M059J (cell line): ENCODE measurements around the gene CACNG4. TPM values are rescaled to one million over a fixed set of nuclear protein-coding genes. Genes with fewer than 3 reads are reported as not detected.
"Not testable (repeated sequence)": the region's sequence is repeated elsewhere in the genome, so short reads cannot be mapped to it uniquely, and the experiment has no call there.

Experiments used
- DNase-seq: peaks from one replicate; pipeline ENCODE4 v3.0.0-alpha.2; 2012; ENCODE audit warnings: low read depth
- total RNA-seq: library from RNA; depleted of rRNA; stranded (reverse); fragments of >200 nt; shearing (Covaris generic); gene quantifications from 2 replicates; pipeline ENCODE4 v1.2.3, GENCODE V29; 2014

CACNG4 gene
- total RNA-seq, 1 experiment from 2014 or later, result 5.5 TPM

DNA sequence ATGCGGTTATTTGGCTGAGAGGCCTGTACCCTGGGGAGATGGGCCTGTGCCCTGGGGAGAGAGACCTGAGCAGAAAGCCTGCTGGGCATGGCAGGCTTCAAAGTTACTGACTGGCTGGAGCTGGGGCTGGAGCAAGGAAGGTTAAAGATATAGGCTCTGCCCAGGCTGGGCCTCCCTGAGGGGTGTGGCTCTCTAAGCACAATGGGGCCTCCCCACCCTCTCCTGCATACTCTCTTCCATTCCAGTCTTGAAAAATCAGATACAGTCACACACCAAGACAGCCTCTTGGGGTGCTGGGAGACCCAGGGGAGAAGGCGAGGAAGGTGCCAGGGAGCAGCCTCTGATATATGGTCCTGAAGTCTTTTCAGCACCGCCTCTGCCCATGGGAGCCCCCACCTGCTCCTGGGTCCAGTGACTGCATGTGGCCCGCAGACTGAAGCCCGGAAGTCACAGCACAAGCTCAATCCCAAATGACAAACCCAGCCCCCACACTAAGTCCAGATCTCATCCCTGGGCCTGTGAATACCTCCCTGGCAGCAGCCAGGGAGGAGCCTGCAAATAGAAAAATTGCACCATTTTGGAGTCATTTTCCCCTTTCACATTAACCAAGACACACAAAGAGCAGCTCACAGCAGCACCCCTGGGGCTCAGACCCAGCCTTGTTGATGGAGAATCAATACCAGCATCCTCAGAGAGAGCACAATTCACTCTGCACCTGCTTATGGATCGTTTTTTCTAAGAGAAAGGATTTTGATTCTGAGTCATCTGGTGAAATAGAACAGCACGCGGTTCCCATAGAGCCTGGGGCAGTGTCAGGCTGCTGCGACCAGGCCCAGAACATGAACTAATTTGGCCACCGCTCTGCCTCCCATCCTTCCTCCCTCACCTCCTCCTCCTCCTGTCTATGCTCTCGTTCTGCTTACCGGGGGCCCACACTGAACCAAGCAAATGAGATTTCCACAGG, 54.2 kb downstream of the CACNG4 start:
- no peak for DNase-seq

DNA sequence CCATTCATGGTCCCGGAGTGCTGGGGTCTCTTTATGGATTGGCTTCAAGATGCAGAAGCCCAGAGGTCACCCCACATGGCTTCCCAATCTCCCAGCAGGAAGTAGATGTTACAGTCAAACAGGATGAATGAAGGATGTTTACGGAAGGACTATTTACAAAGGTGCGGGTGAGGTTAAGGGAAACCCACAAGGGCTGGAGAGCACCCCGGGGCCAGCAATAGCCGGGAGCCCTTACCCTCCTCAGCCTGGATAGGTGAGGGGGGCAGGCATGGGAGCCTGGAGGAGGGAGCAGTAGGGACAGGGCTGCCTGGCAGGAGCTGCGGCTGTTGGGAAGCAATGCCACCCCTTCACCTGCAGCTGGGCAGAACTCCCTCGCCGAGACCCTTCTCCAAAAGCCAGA, 55.3 kb downstream of the CACNG4 start:
- no peak for DNase-seq

DNA sequence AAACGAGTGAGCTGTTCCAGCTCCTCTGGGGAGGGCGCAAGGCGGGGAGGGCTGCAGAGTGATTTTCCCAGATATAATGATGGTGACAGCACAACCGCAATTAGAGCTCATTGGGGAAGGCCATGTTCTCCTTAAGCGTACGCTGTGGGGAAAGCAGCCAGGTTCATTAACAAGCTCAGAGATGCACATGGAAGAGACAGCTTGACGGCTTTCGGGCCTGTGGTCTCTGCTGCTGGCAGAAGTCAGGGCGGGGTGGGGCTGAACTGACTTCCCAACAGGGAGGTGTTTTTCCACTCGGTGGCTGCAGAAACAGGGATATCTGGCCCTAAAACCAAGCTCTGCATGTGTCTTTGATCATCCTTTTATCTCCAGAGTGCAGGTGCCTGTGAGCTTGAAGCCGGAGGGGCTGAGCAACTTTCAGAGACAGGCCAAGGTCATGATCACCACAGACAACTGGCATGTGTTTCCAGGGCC, 55.8 kb downstream of the CACNG4 start:
- no peak for DNase-seq

DNA sequence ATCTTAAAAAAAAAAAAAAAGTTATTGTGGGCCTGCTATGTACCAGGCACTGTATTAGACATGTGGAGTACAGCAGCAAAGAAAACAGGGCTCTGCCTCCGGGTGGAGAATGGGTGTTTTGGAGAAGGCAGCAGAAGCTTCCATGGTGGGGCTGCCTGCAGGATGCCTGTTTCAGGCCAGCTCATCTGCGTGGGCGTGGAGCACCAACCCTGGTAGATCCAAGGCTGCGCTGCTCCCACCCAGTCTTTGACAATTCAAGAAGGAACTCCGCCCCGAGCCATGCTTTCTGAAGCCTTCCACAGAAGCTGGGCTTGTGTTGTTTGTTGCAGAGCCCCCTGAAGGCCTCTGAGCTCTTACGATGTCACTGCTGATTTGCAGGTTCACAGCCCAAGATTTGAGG, 56.7 kb downstream of the CACNG4 start:
- DNase-seq, result no peak

DNA sequence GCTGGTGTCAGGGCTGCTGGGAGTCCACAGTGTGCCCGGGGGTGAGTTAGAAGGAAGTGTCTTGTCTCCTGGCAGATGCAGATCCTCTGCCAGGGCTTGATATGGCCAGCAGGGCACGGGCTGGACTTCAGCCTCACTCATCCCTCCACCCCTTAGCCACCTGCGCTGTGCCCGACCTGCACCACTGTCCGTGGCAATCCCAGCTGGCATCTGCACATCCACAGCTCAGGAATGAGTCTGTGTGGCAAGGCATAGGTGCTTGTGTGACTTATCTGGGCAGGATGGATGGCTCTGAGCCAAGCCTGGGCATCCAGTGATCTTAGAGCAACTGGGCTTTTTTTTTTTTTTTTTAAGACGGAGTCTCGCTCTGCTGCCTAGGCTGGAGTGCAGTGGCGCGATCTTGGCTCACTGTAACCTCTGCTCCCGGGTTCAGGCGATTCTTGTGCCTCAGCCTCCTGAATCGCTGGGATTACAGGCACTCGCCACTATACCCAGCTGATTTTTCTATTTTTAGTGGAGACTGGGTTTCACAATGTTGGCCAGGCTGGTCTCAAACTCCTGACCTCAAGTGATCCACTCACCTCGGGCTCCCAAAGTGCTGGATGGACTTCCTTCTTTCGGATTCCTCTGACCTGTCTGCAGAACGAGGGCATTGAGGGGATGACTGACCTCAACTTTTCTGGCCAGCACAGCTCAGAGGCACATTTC, 57.4 kb downstream of the CACNG4 start:
- no peak for DNase-seq

- no peak for DNase-seq
Observed at GRCh38 chr17:67022451-67022810, 57.9 kb downstream of the CACNG4 start.

DNA sequence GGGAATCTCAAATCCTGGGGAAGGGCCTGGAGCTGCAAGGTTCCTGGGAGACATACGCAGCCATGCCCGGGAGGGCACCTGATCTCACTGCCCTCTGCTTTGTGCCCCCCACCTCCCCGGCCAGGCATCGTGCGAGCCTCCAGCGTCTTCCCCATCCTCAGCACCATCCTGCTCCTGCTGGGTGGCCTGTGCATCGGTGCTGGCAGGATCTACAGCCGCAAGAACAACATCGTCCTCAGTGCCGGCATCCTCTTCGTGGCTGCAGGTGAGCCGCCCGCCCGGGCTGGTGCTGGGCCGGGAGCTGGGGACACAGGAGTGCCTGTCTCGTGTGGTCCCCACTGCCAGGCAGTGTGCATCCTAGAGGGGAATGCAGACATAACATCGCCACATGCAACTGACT, 60.2 kb downstream of the CACNG4 start:
- DNase-seq, result no peak

DNA sequence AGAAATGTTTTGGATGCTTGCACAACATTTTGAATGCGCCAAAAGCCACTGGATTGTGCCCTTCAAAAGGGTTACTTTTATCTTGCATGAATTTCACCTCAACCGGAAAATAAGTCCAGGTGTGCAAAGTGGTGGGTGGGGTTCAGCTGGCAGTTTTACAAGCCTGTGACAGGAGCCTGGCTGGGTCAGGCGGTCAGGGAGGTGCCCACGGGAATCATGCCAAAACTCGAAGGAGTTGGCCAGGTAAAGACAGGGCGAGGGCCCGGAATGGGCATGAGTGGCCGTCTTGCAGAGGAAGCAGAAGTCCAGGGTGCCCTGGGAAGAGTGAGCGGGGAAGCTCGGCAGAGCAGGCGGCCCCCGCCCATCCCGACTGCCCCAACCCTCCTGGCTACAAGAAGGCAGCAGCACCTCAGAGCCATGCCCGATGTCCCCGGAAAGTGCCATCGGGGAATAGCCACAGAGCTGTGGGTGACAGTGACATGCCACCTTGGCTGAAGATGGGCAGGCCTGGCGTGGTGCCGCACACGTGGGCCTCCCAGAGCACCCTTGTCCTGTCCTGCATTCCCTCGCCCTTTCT, 60.8 kb downstream of the CACNG4 start:
- DNase-seq, result no peak

DNA sequence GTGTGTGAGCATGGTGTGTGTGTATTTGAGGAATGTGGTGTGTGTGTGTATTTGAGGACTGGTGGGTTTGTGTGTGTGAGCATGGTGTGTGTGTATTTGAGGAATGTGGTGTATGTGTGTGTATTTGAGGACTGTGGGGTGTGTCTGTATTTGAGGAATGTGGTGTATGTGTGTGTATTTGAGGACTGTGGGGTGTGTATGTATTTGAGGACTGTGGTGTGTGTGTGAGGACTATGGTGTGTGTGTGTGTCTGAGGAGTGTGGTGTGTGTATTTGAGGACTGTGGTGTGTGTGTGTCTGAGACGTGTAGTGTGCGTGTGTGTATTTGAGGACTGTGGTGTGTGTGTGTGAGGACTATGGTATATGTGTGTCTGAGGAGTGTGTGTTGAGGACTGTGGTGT, 61.8 kb downstream of the CACNG4 start:
- DNase-seq, result no peak

- peak; percentile 57 for DNase-seq
Observed at GRCh38 chr17:67027031-67027628, 62.6 kb downstream of the CACNG4 start.

DNA sequence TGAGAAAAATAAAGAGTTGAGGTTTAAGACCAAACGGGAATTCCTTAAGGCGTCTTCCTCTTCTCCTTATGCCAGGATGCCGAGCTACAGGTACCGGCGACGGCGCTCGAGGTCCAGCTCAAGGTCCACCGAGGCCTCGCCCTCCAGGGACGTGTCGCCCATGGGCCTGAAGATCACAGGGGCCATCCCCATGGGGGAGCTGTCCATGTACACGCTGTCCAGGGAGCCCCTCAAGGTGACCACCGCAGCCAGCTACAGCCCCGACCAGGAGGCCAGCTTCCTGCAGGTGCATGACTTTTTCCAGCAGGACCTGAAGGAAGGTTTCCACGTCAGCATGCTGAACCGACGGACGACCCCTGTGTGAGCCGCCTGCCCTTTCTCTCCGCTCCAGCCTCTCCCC, 66.1 kb downstream of the CACNG4 start:
- no peak for DNase-seq

GRCh38 chr17:67032382-67032781, 67.9 kb downstream of the CACNG4 start:
- DNase-seq, result no peak

GRCh38 chr17:67032985-67033384, 68.5 kb downstream of the CACNG4 start:
- no peak for DNase-seq

DNA sequence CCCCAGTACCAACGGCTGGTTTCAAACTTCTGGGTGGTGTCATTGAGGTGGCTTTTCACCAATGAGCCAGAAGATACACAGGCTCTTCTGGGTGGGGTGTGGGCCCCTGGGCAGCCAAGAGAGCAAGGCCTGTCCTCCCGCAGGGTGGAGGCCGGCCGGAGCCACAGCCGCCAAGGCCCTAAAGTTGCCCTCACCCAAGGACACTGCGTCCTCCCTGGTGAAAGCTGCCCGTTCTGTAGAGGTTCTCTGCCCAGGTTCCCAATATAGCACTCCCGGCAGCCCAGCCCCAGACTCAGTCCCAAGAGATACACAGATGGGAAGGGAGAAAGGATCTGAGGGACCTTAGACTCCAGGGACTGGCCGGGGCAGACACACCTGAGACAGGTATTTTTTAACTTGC, 69.1 kb downstream of the CACNG4 start:
- DNase-seq, result no peak

DNA sequence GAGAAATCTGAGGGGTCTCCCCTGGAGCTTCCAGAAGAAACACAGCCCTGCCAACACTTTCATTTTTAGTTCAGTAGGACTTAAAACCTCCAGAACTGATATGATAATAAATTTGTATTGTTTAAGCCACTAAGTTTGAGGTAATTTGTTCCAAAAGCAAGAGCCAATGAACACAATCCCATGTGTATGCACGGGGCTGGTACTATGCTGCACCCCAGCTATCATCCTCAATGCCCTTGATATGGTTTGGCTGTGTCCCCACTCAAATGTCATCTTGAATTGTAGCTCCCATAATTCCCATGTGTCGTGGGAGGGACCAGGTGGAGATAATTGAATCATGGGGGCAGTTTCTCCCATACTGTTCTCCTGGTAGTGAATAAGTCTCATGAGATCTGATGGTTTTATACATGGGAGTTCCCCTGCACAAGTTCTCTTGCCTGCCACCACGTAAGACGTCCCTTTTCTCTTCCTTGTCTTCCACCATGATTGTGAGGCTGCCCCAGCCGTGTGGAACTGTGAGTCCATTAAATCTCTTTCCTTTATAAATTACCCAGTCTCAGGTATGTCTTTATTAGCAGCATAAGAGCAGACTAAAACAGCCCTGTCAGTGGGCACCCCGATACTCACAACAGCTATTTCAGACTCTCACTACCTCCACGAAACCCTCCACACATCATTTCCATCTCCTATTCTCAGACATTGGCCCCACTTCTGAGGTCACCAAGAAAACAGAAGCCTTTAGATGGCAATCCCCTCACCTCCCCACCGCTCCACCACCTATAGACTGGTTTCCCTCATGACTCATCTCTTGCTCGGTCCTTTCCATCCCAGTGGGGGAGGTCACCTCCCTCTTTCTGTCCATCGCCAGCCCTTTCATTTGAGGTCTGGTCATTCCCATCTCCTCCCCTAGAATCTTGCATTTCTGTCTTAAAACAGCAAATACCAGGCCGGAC, 70.9 kb downstream of the CACNG4 start:
- no peak for DNase-seq

- DNase-seq, result no peak
Observed at GRCh38 chr17:67038861-67039365, 74.4 kb downstream of the CACNG4 start.

DNA sequence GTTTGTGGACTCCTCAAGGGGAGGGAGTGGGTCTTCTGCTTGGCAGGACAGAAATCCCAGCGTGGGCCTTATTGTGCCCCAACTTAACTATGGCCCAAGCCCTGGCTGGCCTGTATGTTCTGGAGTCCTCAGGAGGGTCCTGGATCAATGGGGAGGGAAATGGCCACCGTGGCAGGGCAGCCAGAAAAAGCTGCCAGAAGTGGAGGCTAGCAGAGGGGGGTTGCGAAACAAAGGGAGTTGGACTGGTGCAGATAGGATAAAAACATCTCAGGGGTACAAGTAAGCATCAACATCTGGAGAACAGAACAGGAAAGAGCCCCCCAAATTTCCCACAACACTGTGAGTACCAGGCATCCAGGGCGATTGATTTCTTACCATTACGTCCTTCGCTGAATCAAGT, 76.1 kb downstream of the CACNG4 start:
- DNase-seq, result no peak

GRCh38 chr17:67041119-67041518, 76.6 kb downstream of the CACNG4 start:
- not testable (repeated sequence) for DNase-seq

DNA sequence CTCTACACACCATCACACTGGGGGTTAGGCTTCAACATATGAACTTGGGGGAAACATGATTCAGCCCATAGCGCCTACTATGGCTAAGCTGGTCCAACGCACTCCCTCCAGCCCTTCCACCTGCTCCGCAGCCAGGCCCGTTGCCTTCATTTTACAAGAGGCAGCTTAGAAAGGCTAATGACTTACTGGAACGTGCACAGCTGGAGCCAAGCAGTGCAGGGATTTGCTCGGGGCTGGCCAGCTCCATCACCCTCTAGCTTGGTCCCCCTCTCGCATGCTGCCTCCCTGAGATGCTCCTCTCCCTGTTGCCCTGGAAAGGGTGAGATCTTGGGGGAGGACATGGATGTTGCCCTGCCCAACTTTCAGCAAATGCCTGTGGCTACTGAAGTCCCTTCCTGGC, 77.0 kb downstream of the CACNG4 start:
- DNase-seq, result no peak

DNA sequence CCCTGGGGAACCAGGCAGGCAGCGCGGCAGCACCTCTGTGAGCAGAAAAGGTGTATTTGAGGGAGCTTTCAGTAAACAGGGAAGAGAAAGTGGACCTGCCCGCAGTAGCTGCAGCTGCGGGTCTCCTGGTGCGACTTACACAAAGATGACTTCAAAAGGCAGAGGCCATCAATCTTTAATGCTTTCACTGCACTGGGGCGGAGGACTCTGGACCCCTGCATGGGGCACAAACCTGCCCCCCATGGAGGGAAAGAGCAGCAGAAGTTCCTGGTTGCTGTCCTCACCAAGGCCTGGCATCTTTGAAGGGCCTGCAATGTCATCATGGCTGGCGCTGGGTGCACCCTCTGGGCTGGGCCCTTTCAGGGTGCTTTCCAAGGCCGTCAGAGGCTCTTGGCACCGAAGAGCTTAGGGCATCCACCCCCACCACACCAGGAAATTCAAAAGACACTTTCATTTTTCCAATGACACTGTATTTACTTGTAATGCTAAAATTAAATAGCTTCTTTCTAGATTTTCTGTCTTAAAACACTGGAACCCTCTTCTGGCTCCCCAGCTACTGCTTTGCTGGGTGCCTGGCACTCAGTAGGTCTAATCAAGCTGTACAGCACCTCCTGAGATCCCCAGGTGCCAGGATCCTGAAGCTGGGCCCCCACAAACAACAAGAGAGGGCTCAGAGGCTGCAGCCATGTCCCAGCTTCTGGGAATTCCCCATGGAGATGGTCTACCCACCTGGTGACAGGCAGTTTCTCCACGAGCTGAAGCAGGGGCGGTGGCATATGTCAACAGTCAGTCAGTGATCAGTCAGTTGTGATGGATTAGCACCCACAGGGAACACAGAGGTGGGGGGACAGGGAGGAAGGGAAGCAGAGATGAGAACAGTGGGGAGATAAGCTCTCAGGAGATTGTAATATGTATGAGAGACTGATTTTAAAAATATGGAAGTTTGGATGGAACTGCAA, 77.7 kb downstream of the CACNG4 start:
- no peak for DNase-seq
